B cell (primary cell): Measurements from ENCODE around the gene TBCD. TPM values are rescaled to one million over a fixed set of nuclear protein-coding genes. Genes with fewer than 3 reads are reported as not detected.

Source experiments
- ATAC-seq: fragments of 200-7000 bp; cut with Tn5 transposase; one replicate; pipeline ENCODE4 v1.10.0; 2021; ENCODE audit warnings: low read depth, mild to moderate bottlenecking, moderate number of reproducible peaks, moderate library complexity
- CTCF ChIA-PET: fragments of 350-600 bp; sonication (Branson Sonifier 250); formaldehyde crosslinking; loops from one replicate; lab custom pipeline; 2021; ENCODE audit warnings: antibody characterized with exemption, inconsistent platforms; lab: Charles Lee
- POLR2A ChIA-PET: fragments of 350-600 bp; sonication (Branson Sonifier 250); formaldehyde crosslinking; loops from one replicate; lab custom pipeline; 2021; ENCODE audit warnings: antibody characterized with exemption; lab: Charles Lee
- DNase-seq: peaks from one replicate; pipeline ENCODE4 v3.0.0; 2013
- H2AFZ ChIP-seq: 2 replicates; pipeline ENCODE4 v1.6.1; 2012; ENCODE audit warnings: mild to moderate bottlenecking, low read depth, low read length; ENCODE audit not compliant: insufficient read depth, poor library complexity, severe bottlenecking
- H3K27ac ChIP-seq, 2 donors: 1 replicate in 1 of 2; 2 replicates in 1 of 2; pipeline ENCODE4 v1.5.1; 2012 to 2013; ENCODE audit warnings: low read length in 2 of 2, mild to moderate bottlenecking in 2 of 2, moderate library complexity in 1 of 2
- H3K27me3 ChIP-seq, 4 experiments: fragments of 200-600 bp in 1 of 4; sonication (generic) in 1 of 4; replicated peaks in 1 of 4; 1 replicate in 2 of 4; 2 replicates in 2 of 4; pipeline versions ENCODE4 v1.6.1 to v1.7.0; 2013 to 2016; ENCODE audit warnings: low read length in 3 of 4, mild to moderate bottlenecking in 2 of 4, mixed read lengths in 1 of 4, moderate library complexity in 1 of 4; ENCODE audit not compliant: insufficient read depth in 4 of 4, control insufficient read depth in 3 of 4; ENCODE audit errors: control extremely low read depth in 1 of 4
- H3K36me3 ChIP-seq, 2 experiments: replicated peaks in 1 of 2; 1 replicate in 1 of 2; 2 replicates in 1 of 2; pipeline versions ENCODE4 v1.6.1 to v1.7.1; 2013; ENCODE audit warnings: low read length in 1 of 2; ENCODE audit not compliant: insufficient read depth in 2 of 2, control insufficient read depth in 1 of 2; ENCODE audit errors: control extremely low read depth in 1 of 2, extremely low read depth in 1 of 2
- H3K4me1 ChIP-seq, 2 donors: fragments of 200-600 bp in 1 of 2; sonication (generic) in 1 of 2; 1 replicate in 1 of 2; 2 replicates in 1 of 2; pipeline versions ENCODE4 v1.5.1 to v1.6.1; 2013 to 2017; ENCODE audit warnings: low read length in 2 of 2; ENCODE audit not compliant: control insufficient read depth in 2 of 2, insufficient read depth in 2 of 2
- H3K4me2 ChIP-seq: replicated peaks from 2 replicates; pipeline ENCODE3; 2012; ENCODE audit warnings: mild to moderate bottlenecking, low read depth, low read length; ENCODE audit not compliant: poor library complexity, severe bottlenecking
- H3K4me3 ChIP-seq, 5 experiments: fragments of 200-600 bp in 1 of 5; sonication (generic) in 1 of 5; 1 replicate in 3 of 5; 2 replicates in 2 of 5; pipeline versions ENCODE4 v1.5.1 to v1.7.0; 2011 to 2016; ENCODE audit warnings: low read length in 4 of 5, mild to moderate bottlenecking in 4 of 5, low read depth in 2 of 5, control low read depth in 1 of 5, moderate library complexity in 1 of 5; ENCODE audit not compliant: insufficient read depth in 1 of 5; ENCODE audit errors: control extremely low read depth in 1 of 5, extremely low read depth in 1 of 5
- H3K79me2 ChIP-seq: fragments of 200-600 bp; sonication (generic); one replicate; pipeline ENCODE4 v1.6.0; 2016; ENCODE audit warnings: low read length; ENCODE audit not compliant: control insufficient read depth, insufficient read depth
- H3K9ac ChIP-seq: fragments of 200-600 bp; sonication (generic); 2 replicates; pipeline ENCODE4 v1.6.1; 2017; ENCODE audit warnings: mild to moderate bottlenecking, low read length, moderate library complexity
- H3K9me3 ChIP-seq, 3 donors: one replicate each; pipeline versions ENCODE4 v1.6.1 to v1.7.1; 2013; ENCODE audit warnings: low read length in 2 of 3; ENCODE audit not compliant: control insufficient read depth in 2 of 3, insufficient read depth in 1 of 3; ENCODE audit errors: control extremely low read depth in 1 of 3
- H4K20me1 ChIP-seq: 2 replicates; pipeline ENCODE4 v1.6.0; 2012; ENCODE audit warnings: mild to moderate bottlenecking, low read length; ENCODE audit not compliant: insufficient read depth, control insufficient read depth, poor library complexity, severe bottlenecking
- H3K27ac Mint-ChIP-seq: one replicate; pipeline ENCODE4 v1.8.0; 2021; ENCODE audit warnings: mixed read lengths
- H3K27me3 Mint-ChIP-seq: one replicate; pipeline ENCODE4 v1.8.0; 2021; ENCODE audit warnings: mixed read lengths
- H3K4me1 Mint-ChIP-seq: one replicate; pipeline ENCODE4 v1.8.0; 2021; ENCODE audit warnings: mixed read lengths
- H3K4me3 Mint-ChIP-seq: one replicate; pipeline ENCODE4 v1.8.0; 2021; ENCODE audit warnings: mixed read lengths
- H3K9me3 Mint-ChIP-seq: one replicate; pipeline ENCODE4 v1.8.0; 2022; ENCODE audit warnings: mixed read lengths; ENCODE audit not compliant: insufficient read depth
- CTCF ChIP-seq: fragments of 200-600 bp; IDR thresholded peaks from one replicate; pipeline ENCODE4 v1.8.0; 2022; ENCODE audit warnings: antibody characterized with exemption, mild to moderate bottlenecking
- EZH2 ChIP-seq: IDR thresholded peaks from 2 replicates; pipeline ENCODE4 v1.6.1; 2012; ENCODE audit warnings: borderline replicate concordance, low read depth, mild to moderate bottlenecking, moderate library complexity, low read length; ENCODE audit not compliant: insufficient read depth, poor library complexity, severe bottlenecking
- WGBS: methylation state at CpG from one replicate; pipeline ENCODE4 v1.1.5; 2013; ENCODE audit warnings: missing lambda C conversion rate; ENCODE audit not compliant: insufficient coverage; 5-methylcytosine and 5-hydroxymethylcytosine counted together
- intact Hi-C: fragments of 100-400 bp; cut with micrococcal nuclease; formaldehyde crosslinking; loops from one replicate; pipeline ENCODE4 v1.10.0; 2022
- polyA plus RNA-seq: library from polyadenylated mRNA; depleted of rRNA; stranded (reverse); fragments of >200 nt; gene quantifications from 2 replicates; pipeline ENCODE4 v1.2.3, GENCODE V29; 2012
- total RNA-seq, 2 donors: library from RNA; stranded (reverse); fragments of 120-200 nt in 1 of 2; gene quantifications; 1 replicate in 1 of 2; 2 replicates in 1 of 2; pipeline versions ENCODE4 v1.2.3 to v1.2.4, GENCODE V29; 2013 to 2022

Gene TBCD
- total and polyA plus RNA-seq, 2 donors (not counting 1 experiment from before 2014, with no cell fraction given) = 60.8 to 101 TPM

- Mint-ChIP-seq H3K9me3 (no peaks in the 10 kb centered on the region), H3K4me1 (peaks cover 11% of the 10 kb centered on the region), H3K27ac (no peak overlapping the region), H3K4me3 (no peak overlapping the region), H3K27me3 (no peaks in the 10 kb centered on the region)
- no peaks in the 10 kb centered on the region for H3K27me3 ChIP-seq
- CTCF ChIA-PET = no interaction called here
- POLR2A ChIA-PET = no interaction called here
- intact Hi-C loops = no loop called here
- no peak overlapping the region for H3K4me2 ChIP-seq
- H3K4me3 ChIP-seq = no peak overlapping the region
- H2AFZ ChIP-seq = no peak overlapping the region
- TF ChIP-seq CTCF (no peak), EZH2 (no peak)
- ATAC-seq (no peak), DNase-seq (no peak)
- H4K20me1 ChIP-seq = peaks cover 13% of the 10 kb centered on the region
- no peaks in the 10 kb centered on the region for H3K9me3 ChIP-seq
- peaks cover 7 to 9% of the 10 kb centered on the region in 2 donors for H3K4me1 ChIP-seq
- H3K9ac ChIP-seq = no peak overlapping the region
- H3K36me3 ChIP-seq = peaks cover 0 to 37% of the 10 kb centered on the region in 2 experiments
- WGBS = 92% methylated on average over 15 of the region's 19 CpGs
- peaks cover 10% of the 10 kb centered on the region for H3K79me2 ChIP-seq
- H3K27ac ChIP-seq = no peak overlapping the region
Observed at GRCh38 chr17:82722341-82723013, 29.4 kb upstream of the TBCD start.

GRCh38 chr17:82723169-82723807, 28.6 kb upstream of the TBCD start:
- 98% methylated on average over 24 of the region's 26 CpGs for WGBS
- no peak overlapping the region for H3K27ac Mint-ChIP-seq

More at GRCh38 chr17:82723169-82723807, 28.6 kb upstream of the TBCD start:
- H3K36me3 ChIP-seq = peaks cover 0 to 38% of the 10 kb centered on the region in 2 experiments
- Mint-ChIP-seq H3K27me3 (no peaks in the 10 kb centered on the region), H3K4me1 (peaks cover 4% of the 10 kb centered on the region), H3K4me3 (no peak overlapping the region), H3K9me3 (no peaks in the 10 kb centered on the region)
- H3K9ac ChIP-seq = no peak overlapping the region
- peaks cover 5% of the 10 kb centered on the region for H4K20me1 ChIP-seq
- no peak overlapping the region for H2AFZ ChIP-seq
- peaks cover 0 to under 1% of the 10 kb centered on the region in 2 donors for H3K4me1 ChIP-seq
- no peak overlapping the region for H3K27ac ChIP-seq
- H3K4me2 ChIP-seq = no peak overlapping the region
- DNase-seq (no peak), ATAC-seq (no peak)
- H3K27me3 ChIP-seq = no peaks in the 10 kb centered on the region
- no peak overlapping the region for H3K4me3 ChIP-seq
- CTCF ChIA-PET = no interaction called here
- POLR2A ChIA-PET = no interaction called here
- no peak for TF ChIP-seq EZH2
- TF ChIP-seq CTCF = no peak
- H3K9me3 ChIP-seq = no peaks in the 10 kb centered on the region
- intact Hi-C loops = no loop called here
- peaks cover 2% of the 10 kb centered on the region for H3K79me2 ChIP-seq
